ACC112 (cell line): ENCODE results near the gene ADAMTS20.
"Not testable (repeated sequence)": the region's sequence is repeated elsewhere in the genome, so short reads cannot be mapped to it uniquely, and the experiment has no call there.

Experiments used
- H2AFZ ChIP-seq: fragments of 200-600 bp; sonication (generic); one replicate; pipeline ENCODE4 v1.6.0; 2017; ENCODE audit warnings: antibody characterized with exemption, low read length; ENCODE audit not compliant: unreplicated experiment
- H3K27ac ChIP-seq: fragments of 200-600 bp; sonication (generic); 2 replicates; pipeline ENCODE4 v1.5.1; 2014; ENCODE audit warnings: low read depth, mild to moderate bottlenecking, antibody characterized with exemption, low read length, moderate library complexity
- H3K27me3 ChIP-seq: fragments of 200-600 bp; sonication (generic); 2 replicates; pipeline ENCODE4 v1.6.1; 2014; ENCODE audit warnings: mild to moderate bottlenecking, antibody characterized with exemption, low read length, moderate library complexity, mixed read lengths; ENCODE audit not compliant: insufficient read depth
- H3K36me3 ChIP-seq: fragments of 200-600 bp; sonication (generic); 2 replicates; pipeline ENCODE4 v1.6.1; 2016; ENCODE audit warnings: mild to moderate bottlenecking, antibody characterized with exemption, low read length, moderate library complexity, mixed read lengths; ENCODE audit not compliant: insufficient read depth
- H3K4me1 ChIP-seq: fragments of 200-600 bp; sonication (generic); one replicate; pipeline ENCODE4 v1.6.1; 2016; ENCODE audit warnings: low read length, mixed read lengths; ENCODE audit not compliant: insufficient read depth, unreplicated experiment, control insufficient read depth
- H3K4me3 ChIP-seq: fragments of 200-600 bp; sonication (generic); 2 replicates; pipeline ENCODE4 v1.5.1; 2014; ENCODE audit warnings: mild to moderate bottlenecking, low read depth, low read length
- H3K79me2 ChIP-seq: fragments of 200-600 bp; sonication (generic); one replicate; pipeline ENCODE4 v1.6.0; 2016; ENCODE audit warnings: low read length; ENCODE audit not compliant: control insufficient read depth, unreplicated experiment, insufficient read depth

ADAMTS20 gene

GRCh38 chr12:43576162-43576561, 24.2 kb upstream of the ADAMTS20 start:
- no peaks in the 10 kb centered on the region for H3K79me2 ChIP-seq
- H3K27ac ChIP-seq, result no peak overlapping the region
- H3K36me3 ChIP-seq, result no peaks in the 10 kb centered on the region
- H3K4me1 ChIP-seq, result no peaks in the 10 kb centered on the region
- no peak overlapping the region for H2AFZ ChIP-seq
- H3K4me3 ChIP-seq, result no peak overlapping the region
- peaks cover 52% of the 10 kb centered on the region for H3K27me3 ChIP-seq

- Histone ChIP-seq H3K4me1 (no peaks in the 10 kb centered on the region), H3K4me3 (no peak overlapping the region), H3K79me2 (no peaks in the 10 kb centered on the region), H2AFZ (no peak overlapping the region), H3K27me3 (peaks cover 19% of the 10 kb centered on the region), H3K36me3 (no peaks in the 10 kb centered on the region), H3K27ac (no peak overlapping the region)
Observed at GRCh38 chr12:43571885-43572284, 19.9 kb upstream of the ADAMTS20 start.

- Histone ChIP-seq H3K27me3 (peaks cover 26% of the 10 kb centered on the region), H3K4me1 (no peaks in the 10 kb centered on the region), H3K27ac (no peak overlapping the region), H2AFZ (no peak overlapping the region), H3K79me2 (no peaks in the 10 kb centered on the region), H3K4me3 (no peak overlapping the region), H3K36me3 (no peaks in the 10 kb centered on the region)
Observed at GRCh38 chr12:43556057-43556456, 4.1 kb upstream of the ADAMTS20 start.

GRCh38 chr12:43551279-43551970, 578 bp downstream of the ADAMTS20 start:
- Histone ChIP-seq H2AFZ (no peak overlapping the region), H3K4me1 (no peaks in the 10 kb centered on the region), H3K27ac (no peak overlapping the region), H3K36me3 (no peaks in the 10 kb centered on the region), H3K79me2 (no peaks in the 10 kb centered on the region), H3K27me3 (peaks cover 61% of the 10 kb centered on the region), H3K4me3 (peak overlapping the region; percentile 55)

GRCh38 chr12:43550831-43551271, 1.2 kb downstream of the ADAMTS20 start:
- H2AFZ ChIP-seq, result no peak overlapping the region

GRCh38 chr12:43544703-43545102, 7.3 kb downstream of the ADAMTS20 start:
- H3K79me2 ChIP-seq, result no peaks in the 10 kb centered on the region
- no peak overlapping the region for H3K4me3 ChIP-seq
- H3K27me3 ChIP-seq, result peaks cover 61% of the 10 kb centered on the region

More at GRCh38 chr12:43550831-43551271, 1.2 kb downstream of the ADAMTS20 start:
- peak overlapping the region; percentile 55; the same call in 1 of the 2 replicates for H3K4me3 ChIP-seq
- H3K36me3 ChIP-seq, result no peaks in the 10 kb centered on the region
- H3K27ac ChIP-seq, result no peak overlapping the region
- no peaks in the 10 kb centered on the region for H3K4me1 ChIP-seq
- H3K79me2 ChIP-seq, result no peaks in the 10 kb centered on the region
- H3K27me3 ChIP-seq, result peaks cover 66% of the 10 kb centered on the region

GRCh38 chr12:43540470-43540869, 11.5 kb downstream of the ADAMTS20 start:
- Histone ChIP-seq H3K36me3 (no peaks in the 10 kb centered on the region), H3K4me3 (no peak overlapping the region), H3K4me1 (no peaks in the 10 kb centered on the region), H3K79me2 (no peaks in the 10 kb centered on the region), H3K27ac (no peak overlapping the region), H3K27me3 (peaks cover 31% of the 10 kb centered on the region), H2AFZ (no peak overlapping the region)

More at GRCh38 chr12:43544703-43545102, 7.3 kb downstream of the ADAMTS20 start:
- Histone ChIP-seq H3K4me1 (no peaks in the 10 kb centered on the region), H3K27ac (no peak overlapping the region), H3K36me3 (no peaks in the 10 kb centered on the region), H2AFZ (no peak overlapping the region)

GRCh38 chr12:43537675-43538074, 14.3 kb downstream of the ADAMTS20 start:
- H3K79me2 ChIP-seq, H3K36me3 ChIP-seq, H3K27ac ChIP-seq, H2AFZ ChIP-seq, H3K4me1 ChIP-seq, H3K4me3 ChIP-seq: not testable (repeated sequence)
- peaks cover 17% of the 10 kb centered on the region; the same call in 1 of the 2 replicates for H3K27me3 ChIP-seq

GRCh38 chr12:43516045-43516444, 36.0 kb downstream of the ADAMTS20 start:
- Histone ChIP-seq H3K27me3 (peaks cover 26% of the 10 kb centered on the region), H3K79me2 (no peaks in the 10 kb centered on the region), H3K36me3 (no peaks in the 10 kb centered on the region), H3K4me3 (no peak overlapping the region), H3K27ac (no peak overlapping the region), H3K4me1 (no peaks in the 10 kb centered on the region), H2AFZ (no peak overlapping the region)

- Histone ChIP-seq H3K4me3 (no peak overlapping the region), H3K4me1 (no peaks in the 10 kb centered on the region), H3K36me3 (no peaks in the 10 kb centered on the region), H3K27ac (no peak overlapping the region), H3K27me3 (no peaks in the 10 kb centered on the region; the same call in 1 of the 2 replicates), H2AFZ (no peak overlapping the region), H3K79me2 (no peaks in the 10 kb centered on the region)
Observed at GRCh38 chr12:43501703-43502102, 50.3 kb downstream of the ADAMTS20 start.

GRCh38 chr12:43493261-43493797, 58.7 kb downstream of the ADAMTS20 start:
- no peak overlapping the region for H3K4me3 ChIP-seq
- no peak overlapping the region for H3K27ac ChIP-seq
- H2AFZ ChIP-seq, result no peak overlapping the region
- H3K4me1 ChIP-seq, result no peaks in the 10 kb centered on the region
- H3K79me2 ChIP-seq, result no peaks in the 10 kb centered on the region
- H3K27me3 ChIP-seq, result peaks cover 5% of the 10 kb centered on the region; the same call in 1 of the 2 replicates
- no peaks in the 10 kb centered on the region for H3K36me3 ChIP-seq
